OCI-LY3 (cell line): ENCODE results near the gene ARID5A.

Experiments
- H2AFZ ChIP-seq: fragments of 200-600, 300-600 bp; shearing (Covaris generic); 2 replicates; pipeline ENCODE4 v1.6.0; 2014; ENCODE audit warnings: antibody characterized with exemption, low read depth, low read length
- H3K27ac ChIP-seq: fragments of 200-600, 300-600 bp; sonication (generic); 2 replicates; pipeline ENCODE4 v1.5.1; 2014; ENCODE audit warnings: mild to moderate bottlenecking, low read length, moderate library complexity, mixed read lengths
- H3K27me3 ChIP-seq: fragments of 200-600, 300-600 bp; sonication (generic); 2 replicates; pipeline ENCODE4 v1.6.1; 2014; ENCODE audit warnings: low read depth, low read length, mixed read lengths
- H3K36me3 ChIP-seq: fragments of 200-600, 300-600 bp; sonication (generic); replicated peaks from 2 replicates; pipeline ENCODE3; 2014; ENCODE audit warnings: low read depth, low read length, mixed read lengths
- H3K4me1 ChIP-seq: fragments of 300-600, 200-600 bp; sonication (generic); 2 replicates; pipeline ENCODE4 v1.6.1; 2014; ENCODE audit warnings: low read length, mixed read lengths
- H3K4me2 ChIP-seq: fragments of 200-600, 300-600 bp; sonication (generic); 2 replicates; pipeline ENCODE4 v1.6.1; 2014; ENCODE audit warnings: low read length, mixed read lengths
- H3K4me3 ChIP-seq: fragments of 300-600, 200-600 bp; sonication (generic); 2 replicates; pipeline ENCODE4 v1.5.1; 2014; ENCODE audit warnings: antibody characterized with exemption, mild to moderate bottlenecking, low read length, moderate library complexity
- H3K79me2 ChIP-seq: fragments of 300-600, 200-600 bp; shearing (Covaris generic); 2 replicates; pipeline ENCODE4 v1.6.1; 2014; ENCODE audit warnings: mild to moderate bottlenecking, low read length, mixed read lengths
- H3K9ac ChIP-seq: fragments of 300-600, 200-600 bp; shearing (Covaris generic); 2 replicates; pipeline ENCODE4 v1.6.0; 2014; ENCODE audit warnings: mild to moderate bottlenecking, low read length, moderate library complexity
- H3K9me3 ChIP-seq: fragments of 200-600, 300-600 bp; shearing (Covaris generic); 2 replicates; pipeline ENCODE4 v1.6.1; 2014; ENCODE audit warnings: low read length, mixed read lengths; ENCODE audit not compliant: insufficient read depth
- H4K20me1 ChIP-seq: fragments of 200-600, 300-600 bp; sonication (generic); 2 replicates; pipeline ENCODE4 v1.6.1; 2016; ENCODE audit warnings: low read length, mixed read lengths; ENCODE audit not compliant: insufficient read depth
- CTCF ChIP-seq: fragments of 200-600, 300-600 bp; sonication (generic); IDR thresholded peaks from 2 replicates; pipeline ENCODE4 v1.5.1; 2014; ENCODE audit warnings: antibody characterized with exemption, low read length, low read depth
- EZH2phosphoT487 ChIP-seq: fragments of 200-600 bp; shearing (Covaris generic); IDR thresholded peaks from 2 replicates; pipeline ENCODE4 v1.6.1; 2018; ENCODE audit warnings: antibody characterized with exemption, mixed run types, low read depth

Gene ARID5A

GRCh38 chr2:96550787-96551604 is 14.4 kb downstream of the ARID5A start:
- Histone ChIP-seq H3K4me1 (peaks cover 2% of the 10 kb centered on the region; the same call in 1 of the 2 replicates), H2AFZ (no peak overlapping the region), H3K27me3 (no peaks in the 10 kb centered on the region), H3K27ac (no peak overlapping the region), H3K79me2 (peaks cover 4% of the 10 kb centered on the region; the same call in 1 of the 2 replicates), H3K9me3 (no peaks in the 10 kb centered on the region), H4K20me1 (peaks cover 14% of the 10 kb centered on the region), H3K36me3 (peaks cover 16% of the 10 kb centered on the region), H3K4me3 (no peak overlapping the region), H3K4me2 (no peak overlapping the region), H3K9ac (no peak overlapping the region)
- TF ChIP-seq EZH2phosphoT487 (no peak), CTCF (no peak)

GRCh38 chr2:96551605-96552314 is 15.2 kb downstream of the ARID5A start:
- Histone ChIP-seq H3K4me3 (no peak overlapping the region), H4K20me1 (peaks cover 6% of the 10 kb centered on the region), H3K9me3 (no peaks in the 10 kb centered on the region)

GRCh38 chr2:96552315-96553175 is 16.0 kb downstream of the ARID5A start:
- peaks cover 9% of the 10 kb centered on the region for H3K36me3 ChIP-seq
- H3K4me3 ChIP-seq: no peak overlapping the region
- H3K4me1 ChIP-seq: peaks cover 5% of the 10 kb centered on the region; the same call in 1 of the 2 replicates
- H3K79me2 ChIP-seq: no peaks in the 10 kb centered on the region
- no peak overlapping the region for H3K27ac ChIP-seq
- H3K4me2 ChIP-seq: no peak overlapping the region
- TF ChIP-seq CTCF (no peak), EZH2phosphoT487 (no peak)
- no peak overlapping the region for H2AFZ ChIP-seq
- no peaks in the 10 kb centered on the region for H3K27me3 ChIP-seq
- peaks cover 2% of the 10 kb centered on the region for H4K20me1 ChIP-seq
- no peak overlapping the region for H3K9ac ChIP-seq
- no peaks in the 10 kb centered on the region for H3K9me3 ChIP-seq

More at GRCh38 chr2:96551605-96552314, 15.2 kb downstream of the ARID5A start:
- peaks cover 12% of the 10 kb centered on the region for H3K36me3 ChIP-seq
- no peak overlapping the region for H3K4me2 ChIP-seq
- no peak overlapping the region for H3K27ac ChIP-seq
- H2AFZ ChIP-seq: no peak overlapping the region
- no peaks in the 10 kb centered on the region for H3K79me2 ChIP-seq
- TF ChIP-seq CTCF (no peak), EZH2phosphoT487 (no peak)
- H3K4me1 ChIP-seq: peaks cover 5% of the 10 kb centered on the region; the same call in 1 of the 2 replicates
- H3K9ac ChIP-seq: no peak overlapping the region
- H3K27me3 ChIP-seq: no peaks in the 10 kb centered on the region
